H1 (cell line): ENCODE data around the gene MGST2. TPM values are rescaled to one million over a fixed set of nuclear protein-coding genes. Genes with fewer than 3 reads are reported as not detected.

ENCODE experiments used
- CTCF ChIA-PET: fragments of 300-600 bp; sonication (Branson Sonifier 250); formaldehyde crosslinking; loops from one replicate; lab custom pipeline; 2021; ENCODE audit not compliant: partially characterized antibody; lab: Charles Lee
- POLR2A ChIA-PET: fragments of 300-600 bp; sonication (Branson Sonifier 250); formaldehyde crosslinking; loops from one replicate; lab custom pipeline; 2021; ENCODE audit warnings: inconsistent platforms; ENCODE audit not compliant: partially characterized antibody; lab: Charles Lee
- DNase-seq, 2 experiments: peaks; one replicate each; pipeline versions ENCODE4 v3.0.0 to v3.0.0-alpha.2; 2010 to 2022; ENCODE audit warnings: low spot score in 2 of 2, low read depth in 1 of 2, mixed read lengths in 1 of 2
- FAIRE-seq: peaks from 2 replicates; lab custom pipeline; 2011; peaks lifted over from hg19 to GRCh38; lab: Jason Lieb, UNC
- H2AFZ ChIP-seq: 2 replicates; pipeline ENCODE4 v1.8.1; 2012; ENCODE audit warnings: low read length, inconsistent platforms
- H2AK5ac ChIP-seq: 2 replicates; pipeline ENCODE4 v1.6.1; 2013; ENCODE audit warnings: low read depth, low read length
- H2BK120ac ChIP-seq: replicated peaks from 2 replicates; pipeline ENCODE3; 2013; ENCODE audit warnings: low read depth, low read length, inconsistent platforms
- H2BK12ac ChIP-seq: 2 replicates; pipeline ENCODE4 v1.6.1; 2013; ENCODE audit warnings: low read depth, low read length
- H2BK15ac ChIP-seq: 2 replicates; pipeline ENCODE4 v1.6.1; 2013; ENCODE audit warnings: low read length
- H2BK20ac ChIP-seq: 2 replicates; pipeline ENCODE4 v1.6.1; 2013; ENCODE audit warnings: low read length
- H2BK5ac ChIP-seq: 2 replicates; pipeline ENCODE4 v1.6.1; 2013; ENCODE audit warnings: low read depth, low read length
- H3K14ac ChIP-seq: 2 replicates; pipeline ENCODE4 v1.6.1; 2013; ENCODE audit warnings: inconsistent platforms; ENCODE audit not compliant: insufficient read length
- H3K18ac ChIP-seq: 2 replicates; pipeline ENCODE4 v1.6.1; 2013; ENCODE audit warnings: low read length; ENCODE audit errors: extremely low read depth
- H3K23ac ChIP-seq: 2 replicates; pipeline ENCODE4 v1.6.1; 2013; ENCODE audit warnings: inconsistent platforms; ENCODE audit not compliant: insufficient read length
- H3K23me2 ChIP-seq: 2 replicates; pipeline ENCODE4 v1.6.1; 2013; ENCODE audit warnings: low read depth, low read length
- H3K27ac ChIP-seq: 2 replicates; pipeline ENCODE4 v1.6.1; 2011; ENCODE audit warnings: low read depth, low read length, inconsistent platforms
- H3K27me3 ChIP-seq, 4 experiments: replicated peaks in 1 of 4; 1 replicate in 1 of 4; 2 replicates in 3 of 4; pipeline versions ENCODE4 v1.6.1 to v1.8.1; 2011 to 2013; ENCODE audit warnings: low read length in 3 of 4, mild to moderate bottlenecking in 3 of 4, inconsistent platforms in 2 of 4, mixed read lengths in 2 of 4, moderate library complexity in 1 of 4; ENCODE audit not compliant: control insufficient read depth in 3 of 4, insufficient read depth in 3 of 4; ENCODE audit errors: extremely low read depth in 1 of 4
- H3K36me3 ChIP-seq, 4 experiments: 2 replicates each; pipeline versions ENCODE4 v1.6.1 to v1.8.1; 2011 to 2013; ENCODE audit warnings: mild to moderate bottlenecking in 4 of 4, low read length in 3 of 4, moderate library complexity in 2 of 4, control low read depth in 1 of 4, inconsistent platforms in 1 of 4; ENCODE audit not compliant: insufficient read depth in 4 of 4, control insufficient read depth in 2 of 4
- H3K4ac ChIP-seq: replicated peaks from 2 replicates; pipeline ENCODE3; 2013; ENCODE audit warnings: low read length, low read depth, mixed read lengths, inconsistent platforms; ENCODE audit not compliant: insufficient read length
- H3K4me1 ChIP-seq, 4 experiments: replicated peaks in 1 of 4; 1 replicate in 1 of 4; 2 replicates in 3 of 4; pipeline versions ENCODE4 v1.6.1 to v1.8.1; 2011 to 2013; ENCODE audit warnings: low read length in 3 of 4, inconsistent platforms in 2 of 4, mixed read lengths in 1 of 4; ENCODE audit not compliant: insufficient read depth in 4 of 4, control insufficient read depth in 3 of 4
- H3K4me2 ChIP-seq, 2 experiments: 2 replicates each; pipeline versions ENCODE4 v1.6.1 to v1.8.1; 2011 to 2013; ENCODE audit warnings: low read depth in 2 of 2, low read length in 2 of 2, control low read depth in 1 of 2, inconsistent platforms in 1 of 2, mild to moderate bottlenecking in 1 of 2; ENCODE audit not compliant: insufficient read depth in 1 of 2
- H3K4me3 ChIP-seq, 4 experiments: fragments of 200-600, 300-600 bp in 1 of 4; sonication (generic), shearing (Covaris generic), sonication (Bioruptor Twin) in 1 of 4; 2 replicates each; pipeline versions ENCODE4 v1.5.1 to v1.8.1; 2011 to 2016; ENCODE audit warnings: low read length in 4 of 4, low read depth in 3 of 4, control low read depth in 2 of 4, inconsistent platforms in 2 of 4, mild to moderate bottlenecking in 2 of 4, mixed read lengths in 1 of 4, moderate library complexity in 1 of 4; ENCODE audit not compliant: insufficient read depth in 2 of 4; ENCODE audit errors: extremely low read depth in 1 of 4
- H3K56ac ChIP-seq: replicated peaks from 2 replicates; pipeline ENCODE3; 2013; ENCODE audit warnings: low read depth, mild to moderate bottlenecking, mixed read lengths, low read length, inconsistent platforms; ENCODE audit not compliant: insufficient read length
- H3K79me1 ChIP-seq: 2 replicates; pipeline ENCODE4 v1.6.1; 2013; ENCODE audit warnings: low read depth, low read length, control low read depth
- H3K79me2 ChIP-seq, 2 experiments: 2 replicates each; pipeline versions ENCODE4 v1.6.1 to v1.8.1; 2012 to 2013; ENCODE audit warnings: low read length in 2 of 2, mild to moderate bottlenecking in 2 of 2, inconsistent platforms in 1 of 2; ENCODE audit not compliant: insufficient read depth in 2 of 2, control insufficient read depth in 1 of 2
- H3K9ac ChIP-seq, 4 experiments: replicated peaks in 1 of 4; 1 replicate in 1 of 4; 2 replicates in 3 of 4; pipeline versions ENCODE4 v1.6.1 to v1.8.1; 2011 to 2013; ENCODE audit warnings: low read depth in 3 of 4, low read length in 3 of 4, control low read depth in 2 of 4, mild to moderate bottlenecking in 2 of 4, moderate library complexity in 2 of 4, inconsistent platforms in 1 of 4; ENCODE audit errors: extremely low read depth in 1 of 4
- H3K9me3 ChIP-seq, 2 experiments: 2 replicates each; pipeline versions ENCODE4 v1.6.1 to v1.8.1; 2012 to 2013; ENCODE audit warnings: mild to moderate bottlenecking in 2 of 2, moderate library complexity in 2 of 2, control low read depth in 1 of 2, inconsistent platforms in 1 of 2, low read depth in 1 of 2, low read length in 1 of 2, mixed read lengths in 1 of 2; ENCODE audit not compliant: insufficient read depth in 2 of 2
- H4K20me1 ChIP-seq, 2 experiments: replicated peaks in 1 of 2; 2 replicates each; pipeline versions ENCODE3 to v1.8.1; 2011 to 2013; ENCODE audit warnings: inconsistent platforms in 2 of 2, low read length in 2 of 2, mild to moderate bottlenecking in 1 of 2; ENCODE audit not compliant: insufficient read depth in 2 of 2, control insufficient read depth in 1 of 2
- H4K5ac ChIP-seq: 2 replicates; pipeline ENCODE4 v1.6.1; 2013; ENCODE audit warnings: low read length, low read depth, mixed read lengths, inconsistent platforms; ENCODE audit not compliant: insufficient read length
- H4K8ac ChIP-seq: 2 replicates; pipeline ENCODE4 v1.8.0; 2013; ENCODE audit warnings: mild to moderate bottlenecking, moderate library complexity, low read length, inconsistent platforms; ENCODE audit not compliant: insufficient read depth; ENCODE audit errors: extremely low read depth
- H4K91ac ChIP-seq: replicated peaks from 2 replicates; pipeline ENCODE3; 2013; ENCODE audit warnings: low read length, mixed read lengths, inconsistent platforms; ENCODE audit not compliant: insufficient read length
- BRCA1 ChIP-seq: IDR thresholded peaks from 2 replicates; pipeline ENCODE4 v1.6.1; 2012; ENCODE audit warnings: low read depth, low read length, improper control_type of control experiment
- JUND ChIP-seq: IDR thresholded peaks from 2 replicates; pipeline ENCODE4 v1.6.1; 2011; ENCODE audit warnings: mild to moderate bottlenecking, improper control_type of control experiment, low read length
- KDM1A ChIP-seq: fragments of 200-600, 300-600 bp; sonication (generic); IDR thresholded peaks from 2 replicates; pipeline ENCODE4 v1.7.1; 2016; ENCODE audit warnings: mild to moderate bottlenecking, low read length, borderline replicate concordance
- PHF8 ChIP-seq: fragments of 200-600 bp; sonication (generic); conservative IDR thresholded peaks from 2 replicates; pipeline ENCODE4 v1.7.1; 2012; ENCODE audit warnings: low read depth, mild to moderate bottlenecking, inconsistent platforms, low read length, moderate library complexity
- POLR2A ChIP-seq, 2 experiments: IDR thresholded peaks; 1 replicate in 1 of 2; 2 replicates in 1 of 2; pipeline ENCODE4 v1.6.1; 2011; ENCODE audit warnings: low read depth in 2 of 2, low read length in 2 of 2, mild to moderate bottlenecking in 2 of 2; ENCODE audit errors: control extremely low read depth in 1 of 2
- RAD21 ChIP-seq, 2 experiments: IDR thresholded peaks in 1 of 2; conservative IDR thresholded peaks in 1 of 2; 2 replicates each; pipeline ENCODE4 v1.6.1; 2011; ENCODE audit warnings: low read depth in 2 of 2, low read length in 2 of 2, improper control_type of control experiment in 1 of 2, inconsistent platforms in 1 of 2, mild to moderate bottlenecking in 1 of 2, moderate library complexity in 1 of 2
- RFX5 ChIP-seq: IDR thresholded peaks from 2 replicates; pipeline ENCODE4 v1.6.1; 2011; ENCODE audit warnings: low read depth, low read length, improper control_type of control experiment, borderline replicate concordance
- SRF ChIP-seq: IDR thresholded peaks from 2 replicates; pipeline ENCODE4 v1.6.1; 2011; ENCODE audit warnings: mild to moderate bottlenecking, low read depth, low read length, moderate library complexity
- SUZ12 ChIP-seq: fragments of 200-600 bp; sonication (generic); IDR thresholded peaks from 2 replicates; pipeline ENCODE4 v1.6.1; 2012; ENCODE audit warnings: mild to moderate bottlenecking, inconsistent platforms, low read length, moderate library complexity, mixed read lengths
- TAF7 ChIP-seq: optimal IDR thresholded peaks from 2 replicates; pipeline ENCODE3; 2011; ENCODE audit warnings: low read depth, mild to moderate bottlenecking, inconsistent platforms, low read length, moderate library complexity, borderline replicate concordance
- WGBS, 2 experiments: shearing (Covaris generic) in 1 of 2; methylation state at CpG; one replicate each; pipeline versions ENCODE4 v1.1.6 to v1.1.7; 2013 to 2015; ENCODE audit warnings: low lambda C conversion rate in 2 of 2, mixed read lengths in 2 of 2, inconsistent platforms in 1 of 2, low coverage in 1 of 2, missing lambda C conversion rate in 1 of 2; ENCODE audit not compliant: insufficient replicate concordance in 2 of 2, insufficient coverage in 1 of 2, insufficient read length in 1 of 2; ENCODE audit errors: extremely low coverage in 1 of 2, missing lambda C conversion rate in 1 of 2; 5-methylcytosine and 5-hydroxymethylcytosine counted together
- polyA plus RNA-seq, 7 experiments: library from polyadenylated mRNA; depleted of rRNA in 3 of 7; stranded (reverse) in 5 of 7; unstranded in 2 of 7; fragments of >200 nt in 5 of 7; fragments of 200-250 nt in 2 of 7; gene quantifications; 1 replicate in 5 of 7; 2 replicates in 1 of 7; 4 replicates in 1 of 7; pipeline versions ENCODE4 v1.2.1 to v1.2.3, GENCODE V29; 2011 to 2013; ENCODE audit warnings: missing spikeins in 2 of 7, mixed read lengths in 2 of 7
- total RNA-seq: library from RNA; stranded (reverse); fragmentation: NEBNext Ultra II Directional; extraction: Animal tissue kit (Norgen Biotek cat#: 25700); gene quantifications from 2 replicates; pipeline ENCODE4 v1.2.1, GENCODE V29; 2021

Gene MGST2
- total and polyA plus RNA-seq, 2 of the 8 experiments (the other 6 are each of a cell fraction or from before 2014, with no cell fraction given), result 8.0 to 13.6 TPM

GRCh38 chr4:139658586-139659382 lies 6.8 kb upstream of the MGST2 start:
- Histone ChIP-seq H2BK5ac (no peak overlapping the region), H3K9me3 (no peaks in the 10 kb centered on the region), H3K27ac (no peak overlapping the region), H3K4me3 (no peak overlapping the region), H3K79me2 (no peaks in the 10 kb centered on the region), H3K4ac (no peak overlapping the region), H4K8ac (no peak overlapping the region), H2AK5ac (no peak overlapping the region), H3K9ac (no peak overlapping the region), H3K4me1 (peaks cover 4 to 11% (median 6%) of the 10 kb centered on the region in 4 experiments; a peak in 6 of 7 replicates), H4K20me1 (no peaks in the 10 kb centered on the region), H2BK15ac (no peak overlapping the region; the same call in 1 of the 2 replicates), H3K4me2 (no peak overlapping the region; a peak in 1 of 4 replicates), H3K27me3 (no peaks in the 10 kb centered on the region; a peak in 1 of 7 replicates), H2BK120ac (no peak overlapping the region), H3K79me1 (no peaks in the 10 kb centered on the region), H2BK12ac (no peak overlapping the region), H2BK20ac (no peak overlapping the region), H4K5ac (no peak overlapping the region), H3K23me2 (no peaks in the 10 kb centered on the region; the same call in 1 of the 2 replicates), H3K23ac (no peak overlapping the region), H2AFZ (peak overlapping the region; percentile 81), H3K56ac (no peak overlapping the region), H3K36me3 (no peaks in the 10 kb centered on the region), H4K91ac (no peak overlapping the region), H3K14ac (no peak overlapping the region), H3K18ac (no peak overlapping the region)
- DNase-seq (no peak), FAIRE-seq (no peak)
- WGBS, 2 experiments, result 72% methylated on average over 2 of the region's 2 CpGs; no CpG with 5 or more reads in 1 of the 2 experiments
- CTCF ChIA-PET, result interaction anchor here (0.5 to 21.5 kb wide), 11 partner anchors 7 to 950 kb away, joined by 3 to 318 read pairs (median 8); partner anchors contain the start of gene MGST2
- POLR2A ChIA-PET, result no interaction called here
- no peak for TF ChIP-seq BRCA1
- no peak for TF ChIP-seq SRF
- no peak for TF ChIP-seq RAD21 (IDR thresholded peaks at IDR 0.05 in 1 of 2, conservative IDR thresholded peaks at IDR 0.05 in 1 of 2; ENCODE audit: low read depth in 2 of 2, low read length in 2 of 2)
- TF ChIP-seq PHF8, result no peak
- no peak for TF ChIP-seq KDM1A
- TF ChIP-seq SUZ12, result no peak
- TF ChIP-seq JUND, result no peak
- no peak for TF ChIP-seq TAF7
- no peak for TF ChIP-seq RFX5
- TF ChIP-seq POLR2A (IDR thresholded peaks at IDR 0.05; ENCODE audit: control extremely low read depth in 1 of 2, low read depth in 2 of 2, low read length in 2 of 2), result no peak
